BE2C (cell line): ENCODE measurements around the gene TM4SF18.

ENCODE experiments used
- DNase-seq: peaks from one replicate; pipeline ENCODE4 v3.0.0-alpha.2; 2020
- H3K27me3 ChIP-seq: fragments of 250-450 bp; sonication (Bioruptor Pico); 2 replicates; pipeline ENCODE4 v1.5.1; 2020; ENCODE audit warnings: mild to moderate bottlenecking
- H3K36me3 ChIP-seq: fragments of 250-450 bp; sonication (Bioruptor Pico); 2 replicates; pipeline ENCODE4 v1.5.1; 2020; ENCODE audit warnings: mild to moderate bottlenecking
- H3K4me1 ChIP-seq: fragments of 250-450 bp; sonication (Bioruptor Pico); 2 replicates; pipeline ENCODE4 v1.5.1; 2020
- H3K4me3 ChIP-seq: 2 replicates; pipeline ENCODE4 v1.5.1; 2011; ENCODE audit warnings: low read depth, low read length
- H3K9me3 ChIP-seq: fragments of 250-450 bp; sonication (Bioruptor Pico); 2 replicates; pipeline ENCODE4 v1.5.1; 2020
- CTCF ChIP-seq: IDR thresholded peaks from 2 replicates; pipeline ENCODE4 v1.5.1; 2012; ENCODE audit warnings: mild to moderate bottlenecking, low read depth, low read length

TM4SF18 gene

GRCh38 chr3:149305376-149305775 is 28.1 kb downstream of the TM4SF18 start:
- Histone ChIP-seq H3K9me3 (no peaks in the 10 kb centered on the region), H3K4me1 (0 out of 2 replicates have a peak, but pooled peaks cover 2% of the 10 kb centered on the region), H3K36me3 (no peaks in the 10 kb centered on the region), H3K27me3 (no peaks in the 10 kb centered on the region), H3K4me3 (no peak overlapping the region)
- no peak for DNase-seq
- TF ChIP-seq CTCF, result no peak

DNA sequence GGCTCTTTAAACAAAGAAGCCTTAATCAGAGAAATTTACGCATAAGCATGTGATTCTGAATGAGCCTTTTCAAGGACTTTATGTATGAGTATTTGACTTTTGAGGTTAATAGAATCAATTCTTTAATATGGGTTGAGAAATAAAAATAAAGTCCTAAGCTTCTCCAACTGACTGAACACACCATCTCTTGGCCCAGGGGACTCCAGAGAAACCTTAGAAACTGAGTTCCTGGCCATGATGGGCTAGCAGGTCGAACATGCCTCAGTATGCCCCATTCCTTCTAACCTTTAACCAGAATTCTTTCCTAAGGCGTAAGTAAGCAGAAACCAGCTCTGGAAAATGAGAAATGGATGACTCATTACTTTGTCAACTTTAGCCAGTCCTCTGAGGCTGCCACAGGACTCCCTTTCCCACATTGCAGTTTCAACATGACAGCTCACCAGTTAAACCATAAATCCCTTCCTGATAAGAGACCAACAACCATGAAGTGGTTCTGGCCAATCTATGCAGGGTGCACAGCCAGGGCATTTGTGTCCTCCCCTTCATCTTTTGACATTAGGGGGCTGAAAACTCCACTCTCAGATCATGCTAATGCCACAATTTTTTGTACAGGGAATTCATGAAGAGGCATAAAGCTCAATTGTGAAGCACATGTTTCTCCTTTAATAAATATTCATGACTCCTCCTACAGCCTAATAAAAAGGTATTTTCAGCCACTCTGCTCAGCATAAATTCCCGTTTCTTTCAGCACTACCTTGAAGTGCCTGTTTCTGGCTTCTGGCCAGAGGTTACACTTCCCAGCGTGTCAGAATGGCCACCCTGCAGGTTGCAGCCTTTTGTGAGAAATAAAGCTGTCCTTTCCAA is 33.3 kb downstream of the TM4SF18 start:
- TF ChIP-seq CTCF, result no peak
- Histone ChIP-seq H3K4me3 (no peak overlapping the region), H3K27me3 (no peaks in the 10 kb centered on the region), H3K4me1 (peaks cover 2% of the 10 kb centered on the region; the same call in 1 of the 2 replicates), H3K36me3 (no peaks in the 10 kb centered on the region), H3K9me3 (no peaks in the 10 kb centered on the region)
- DNase-seq, result peak; percentile 40

- no peaks in the 10 kb centered on the region for H3K36me3 ChIP-seq
- H3K27me3 ChIP-seq, result no peaks in the 10 kb centered on the region
- no peaks in the 10 kb centered on the region for H3K9me3 ChIP-seq
- no peak for TF ChIP-seq CTCF
- no peak for DNase-seq
- peaks cover 2% of the 10 kb centered on the region; the same call in 1 of the 2 replicates for H3K4me1 ChIP-seq
- H3K4me3 ChIP-seq, result no peak overlapping the region
Observed at GRCh38 chr3:149296972-149297371, 36.5 kb downstream of the TM4SF18 start.

GRCh38 chr3:149292666-149293065 is 40.8 kb downstream of the TM4SF18 start:
- Histone ChIP-seq H3K9me3 (no peaks in the 10 kb centered on the region), H3K27me3 (no peaks in the 10 kb centered on the region), H3K4me3 (no peak overlapping the region), H3K4me1 (no peaks in the 10 kb centered on the region), H3K36me3 (no peaks in the 10 kb centered on the region)
- TF ChIP-seq CTCF, result no peak
- no peak for DNase-seq

DNA sequence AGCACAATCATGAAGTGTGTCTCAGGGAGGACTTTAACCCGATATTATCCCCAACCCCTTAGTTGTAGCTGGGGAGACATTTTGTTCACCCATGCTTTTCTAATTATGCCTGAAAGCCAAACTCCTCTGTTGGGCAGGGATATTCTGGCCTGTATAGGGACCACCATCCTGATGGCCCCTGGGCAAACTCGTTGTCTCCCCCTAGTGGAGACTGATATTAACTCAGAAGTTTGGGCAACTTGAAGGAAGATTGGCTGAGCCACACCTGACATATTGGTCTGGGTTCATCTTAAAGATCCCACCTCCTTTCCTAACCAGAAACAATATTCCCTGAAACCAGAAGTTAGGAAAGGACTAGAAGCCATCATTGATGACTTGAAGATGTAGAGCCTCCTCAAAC is 42.3 kb downstream of the TM4SF18 start:
- H3K36me3 ChIP-seq, result no peaks in the 10 kb centered on the region
- no peaks in the 10 kb centered on the region for H3K9me3 ChIP-seq
- no peaks in the 10 kb centered on the region for H3K27me3 ChIP-seq
- DNase-seq, result peak; percentile 19
- no peaks in the 10 kb centered on the region for H3K4me1 ChIP-seq
- TF ChIP-seq CTCF, result peak; percentile 83
- H3K4me3 ChIP-seq, result no peak overlapping the region

DNA sequence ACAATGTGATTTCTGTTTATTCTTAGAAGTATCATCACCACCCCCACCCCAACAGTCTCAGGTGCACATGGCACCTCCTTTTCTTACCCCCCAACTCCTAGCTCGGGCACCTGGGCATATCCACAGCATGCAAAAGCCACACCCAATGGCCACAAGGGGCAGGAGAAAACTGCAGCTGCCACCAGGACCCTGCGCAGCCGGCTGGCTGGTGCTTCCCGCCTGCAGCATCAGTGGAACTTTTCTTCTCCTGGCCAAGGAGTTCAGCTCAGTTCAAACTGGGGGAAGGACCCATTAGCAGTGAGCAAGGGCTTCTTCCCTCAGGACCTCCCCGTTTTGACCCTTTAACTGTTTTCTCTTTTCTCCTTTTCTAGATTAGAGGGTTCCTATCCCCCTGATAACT is 44.8 kb downstream of the TM4SF18 start:
- DNase-seq, result no peak
- no peaks in the 10 kb centered on the region for H3K9me3 ChIP-seq
- H3K27me3 ChIP-seq, result no peaks in the 10 kb centered on the region
- no peak overlapping the region for H3K4me3 ChIP-seq
- H3K4me1 ChIP-seq, result no peaks in the 10 kb centered on the region
- no peaks in the 10 kb centered on the region for H3K36me3 ChIP-seq
- peak; percentile 13; the same call in 1 of the 2 replicates for TF ChIP-seq CTCF
